Mesodermal cell (in vitro differentiated cells): ENCODE measurements around the gene MARCHF10. TPM values are rescaled to one million over a fixed set of nuclear protein-coding genes. Genes with fewer than 3 reads are reported as not detected.
"Not testable (repeated sequence)": the region's sequence is repeated elsewhere in the genome, so short reads cannot be mapped to it uniquely, and the experiment has no call there.

Source experiments
- H3K27ac ChIP-seq: 2 replicates; pipeline ENCODE4 v1.7.0; 2013; ENCODE audit warnings: mild to moderate bottlenecking, low read depth, low read length, moderate library complexity; ENCODE audit not compliant: severe bottlenecking
- H3K36me3 ChIP-seq: 2 replicates; pipeline ENCODE4 v1.7.1; 2013; ENCODE audit warnings: mild to moderate bottlenecking, low read length, moderate library complexity; ENCODE audit not compliant: control insufficient read depth, insufficient read depth
- H3K4me1 ChIP-seq: one replicate; pipeline ENCODE4 v1.7.1; 2013; ENCODE audit warnings: mild to moderate bottlenecking, low read length; ENCODE audit not compliant: insufficient read depth, control insufficient read depth, poor library complexity, severe bottlenecking
- H3K4me3 ChIP-seq: 2 replicates; pipeline ENCODE4 v1.7.0; 2013; ENCODE audit warnings: low read length, control low read depth, mild to moderate bottlenecking; ENCODE audit not compliant: insufficient read depth, poor library complexity, severe bottlenecking; ENCODE audit errors: extremely low read depth
- H3K9me3 ChIP-seq: 2 replicates; pipeline ENCODE4 v1.7.1; 2013; ENCODE audit warnings: mild to moderate bottlenecking, low read length, moderate library complexity; ENCODE audit not compliant: control insufficient read depth
- WGBS, 2 experiments: methylation state at CpG; one replicate each; pipeline ENCODE4 v1.1.5; 2013; ENCODE audit warnings: missing lambda C conversion rate in 2 of 2; ENCODE audit not compliant: insufficient coverage in 2 of 2; 5-methylcytosine and 5-hydroxymethylcytosine counted together
- polyA plus RNA-seq, 2 experiments: library from polyadenylated mRNA; stranded (reverse); fragments of 50-300 nt; gene quantifications; one replicate each; pipeline ENCODE4 v1.2.3, GENCODE V29; 2013

MARCHF10 gene, protein sequence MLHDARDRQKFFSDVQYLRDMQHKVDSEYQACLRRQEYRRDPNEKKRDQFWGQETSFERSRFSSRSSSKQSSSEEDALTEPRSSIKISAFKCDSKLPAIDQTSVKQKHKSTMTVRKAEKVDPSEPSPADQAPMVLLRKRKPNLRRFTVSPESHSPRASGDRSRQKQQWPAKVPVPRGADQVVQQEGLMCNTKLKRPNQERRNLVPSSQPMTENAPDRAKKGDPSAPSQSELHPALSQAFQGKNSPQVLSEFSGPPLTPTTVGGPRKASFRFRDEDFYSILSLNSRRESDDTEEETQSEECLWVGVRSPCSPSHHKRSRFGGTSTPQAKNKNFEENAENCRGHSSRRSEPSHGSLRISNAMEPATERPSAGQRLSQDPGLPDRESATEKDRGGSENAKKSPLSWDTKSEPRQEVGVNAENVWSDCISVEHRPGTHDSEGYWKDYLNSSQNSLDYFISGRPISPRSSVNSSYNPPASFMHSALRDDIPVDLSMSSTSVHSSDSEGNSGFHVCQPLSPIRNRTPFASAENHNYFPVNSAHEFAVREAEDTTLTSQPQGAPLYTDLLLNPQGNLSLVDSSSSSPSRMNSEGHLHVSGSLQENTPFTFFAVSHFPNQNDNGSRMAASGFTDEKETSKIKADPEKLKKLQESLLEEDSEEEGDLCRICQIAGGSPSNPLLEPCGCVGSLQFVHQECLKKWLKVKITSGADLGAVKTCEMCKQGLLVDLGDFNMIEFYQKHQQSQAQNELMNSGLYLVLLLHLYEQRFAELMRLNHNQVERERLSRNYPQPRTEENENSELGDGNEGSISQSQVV
- not detected for polyA plus RNA-seq (2013, experiment 1 of 2)
- polyA plus RNA-seq (2013, experiment 2 of 2), result not detected

DNA sequence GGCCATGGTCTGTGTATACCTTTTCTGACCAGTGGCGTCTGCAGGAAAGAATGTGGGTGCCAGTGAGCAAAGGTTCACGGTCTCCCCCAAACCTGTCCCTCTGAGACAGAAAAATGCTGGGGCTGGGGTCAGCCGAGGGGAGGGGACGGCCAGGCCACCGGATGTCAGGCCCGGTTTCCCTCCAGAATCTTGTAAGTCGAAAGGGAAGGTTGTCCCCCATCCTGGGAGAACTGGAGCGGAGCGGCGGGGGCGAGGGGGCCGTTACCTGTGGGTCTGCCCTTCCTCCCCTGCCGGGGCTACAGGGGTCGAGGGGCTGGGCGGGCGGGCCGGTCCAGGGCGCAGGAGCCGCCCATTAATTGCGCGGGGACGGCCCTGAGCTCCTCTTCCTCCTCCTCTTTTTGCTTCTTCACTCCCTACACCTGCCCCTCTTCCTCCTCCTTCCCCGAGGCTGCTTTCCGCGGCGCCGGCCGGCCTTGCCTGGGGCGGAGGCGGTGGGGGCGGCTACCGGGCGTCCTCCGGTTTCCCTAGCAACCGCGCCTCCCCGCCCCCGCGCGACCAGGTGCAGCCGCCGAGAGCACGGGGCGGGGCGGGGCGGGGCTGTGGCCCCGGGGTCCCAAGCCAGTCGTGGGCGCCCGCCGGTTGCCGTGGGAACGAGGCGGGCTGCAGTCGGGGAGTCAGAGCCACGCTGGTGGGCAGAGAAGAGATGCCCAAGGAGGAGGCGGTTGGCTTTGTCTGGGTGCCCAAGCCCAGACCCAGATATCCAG, at the start of gene MARCHF10:
MARCHF10 (minus strand) TSS at position 503 of the 764 bp plus-strand sequence. CDS start 6,579 bp downstream, outside the sequence.
- Histone ChIP-seq H3K4me3 (peak within 1 kb of the TSS; percentile 29), H3K36me3 (no peaks in the 10 kb centered on the region), H3K4me1 (peaks cover 8% of the 10 kb centered on the region), H3K9me3 (no peaks in the 10 kb centered on the region), H3K27ac (no peak within 1 kb of the TSS)
- 6 to 7% methylated on average over 31 to 42 of the region's 57 CpGs for WGBS, 2 experiments

DNA sequence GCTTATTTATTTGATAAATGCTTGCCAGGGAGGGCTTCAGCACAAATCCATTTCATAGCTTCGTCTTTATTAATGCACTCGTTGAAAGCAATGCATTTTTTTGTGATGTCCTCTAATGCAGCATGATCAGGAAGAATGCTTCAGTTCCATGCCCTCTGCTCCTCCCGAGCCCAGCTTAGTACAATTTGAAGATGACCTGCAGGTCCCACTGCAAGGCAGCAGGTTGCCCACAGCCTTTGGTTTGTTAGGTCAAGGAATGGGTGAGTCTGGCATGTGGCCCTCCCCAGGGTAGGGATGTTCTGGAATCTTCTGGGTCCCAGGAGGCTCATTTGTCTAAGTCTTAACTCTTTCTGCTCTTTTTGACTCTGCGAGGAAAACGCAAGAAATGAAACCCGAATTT, 49.4 kb upstream of the MARCHF10 start:
- Histone ChIP-seq H3K4me3 (no peak overlapping the region), H3K4me1 (no peaks in the 10 kb centered on the region), H3K36me3 (no peaks in the 10 kb centered on the region), H3K27ac (no peak overlapping the region), H3K9me3 (no peaks in the 10 kb centered on the region)
- 82 to 93% methylated on average over 3 to 5 of the region's 6 CpGs for WGBS, 2 experiments

DNA sequence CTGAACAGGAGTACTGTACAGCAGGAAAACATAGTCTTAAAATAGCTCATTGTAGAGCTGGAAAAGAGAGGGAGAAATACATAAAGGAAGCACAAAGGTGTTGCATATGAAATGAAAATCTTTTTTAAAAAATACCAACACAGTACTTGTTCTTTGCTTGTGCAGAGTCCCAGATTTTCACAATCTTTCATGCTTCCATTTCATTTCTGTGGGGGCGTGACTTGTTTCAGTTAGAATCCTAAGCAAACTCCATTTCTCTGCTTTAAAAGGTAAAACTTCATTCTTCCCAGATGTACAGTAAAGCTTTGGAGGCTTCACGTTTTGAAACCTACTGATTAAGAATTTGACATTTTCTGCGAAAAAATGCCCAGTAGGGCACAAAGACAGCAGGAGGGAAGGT, 48.5 kb upstream of the MARCHF10 start:
- no peak overlapping the region for H3K27ac ChIP-seq
- H3K4me1 ChIP-seq, result no peaks in the 10 kb centered on the region
- WGBS, 2 experiments, result 86 to 100% methylated on average over 3 of the region's 3 CpGs
- no peaks in the 10 kb centered on the region for H3K9me3 ChIP-seq
- no peak overlapping the region for H3K4me3 ChIP-seq
- no peaks in the 10 kb centered on the region for H3K36me3 ChIP-seq

DNA sequence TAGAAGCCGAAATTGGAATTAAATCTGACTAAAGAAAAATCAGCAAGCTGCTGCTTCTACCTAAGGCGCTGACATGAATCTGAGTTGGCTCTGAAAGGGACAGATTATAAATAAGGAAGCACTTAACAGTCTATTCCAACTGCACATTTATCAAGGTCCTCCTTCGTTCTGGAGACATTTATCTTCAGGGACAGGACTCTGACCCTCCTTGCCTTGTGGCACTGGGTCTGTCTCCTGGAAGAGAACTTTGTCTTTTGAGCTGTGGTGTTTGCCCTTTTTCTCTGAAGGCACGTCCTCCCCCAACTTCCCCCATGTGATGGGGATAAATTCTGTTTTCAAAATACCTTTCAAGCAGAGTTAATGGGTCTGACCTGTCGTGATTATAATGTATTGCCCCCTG, 47.0 kb upstream of the MARCHF10 start:
- H3K36me3 ChIP-seq, result no peaks in the 10 kb centered on the region
- H3K4me1 ChIP-seq, result no peaks in the 10 kb centered on the region
- no peak overlapping the region for H3K27ac ChIP-seq
- H3K4me3 ChIP-seq, result no peak overlapping the region
- WGBS, 2 experiments, result 86 to 91% methylated on average over 3 to 4 of the region's 5 CpGs
- H3K9me3 ChIP-seq, result no peaks in the 10 kb centered on the region

DNA sequence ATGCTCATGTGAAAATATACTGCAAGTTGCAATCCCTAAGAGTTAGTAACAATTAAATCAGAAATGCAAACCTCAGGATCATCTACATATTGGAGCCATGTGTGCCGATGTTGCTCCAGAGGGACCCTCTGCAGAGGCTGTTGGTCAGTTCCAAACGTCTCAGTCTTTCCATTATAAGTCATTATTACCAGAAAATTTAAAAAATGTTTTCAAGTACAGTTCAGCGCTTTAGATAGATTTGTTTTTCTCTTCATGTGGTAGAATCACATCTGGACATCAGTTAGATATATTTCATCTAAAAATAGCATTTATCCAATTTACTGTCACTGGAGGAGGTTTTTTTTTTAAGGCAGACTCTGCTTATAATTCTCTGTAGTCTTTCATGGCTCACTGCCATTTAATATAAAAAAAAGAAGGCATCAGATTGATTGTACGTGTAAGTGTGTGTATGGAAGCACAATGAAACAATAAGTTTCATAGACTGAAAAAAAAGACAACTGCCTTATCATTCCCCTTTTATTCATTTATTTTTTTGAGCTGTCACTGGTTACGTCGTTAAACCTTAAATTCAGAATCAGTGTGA, 46.1 kb upstream of the MARCHF10 start:
- Histone ChIP-seq H3K36me3 (no peaks in the 10 kb centered on the region), H3K27ac (no peak overlapping the region), H3K4me1 (no peaks in the 10 kb centered on the region), H3K9me3 (no peaks in the 10 kb centered on the region), H3K4me3 (no peak overlapping the region)
- 90% methylated on average over 2 of the region's 6 CpGs; no CpG with 5 or more reads in 1 of the 2 experiments for WGBS, 2 experiments

DNA sequence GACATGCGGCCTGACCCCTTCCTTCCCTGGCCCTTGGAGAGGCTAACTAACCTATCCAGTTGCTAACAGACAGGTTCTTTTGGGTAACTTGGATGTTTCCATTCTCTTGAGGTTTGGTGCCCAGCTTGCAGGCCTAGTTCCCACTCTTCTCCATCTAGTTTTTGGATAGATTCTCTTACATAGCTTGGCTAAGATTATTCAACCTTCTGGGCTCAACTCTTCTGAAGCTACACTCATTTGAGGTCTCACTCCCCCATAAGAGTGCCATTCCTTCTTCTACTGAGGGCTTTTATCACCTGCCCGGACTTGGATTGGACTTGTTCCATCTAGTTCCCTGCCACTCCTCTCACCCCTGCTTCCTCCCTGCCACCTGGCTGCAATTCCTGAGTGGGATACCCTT, 44.1 kb upstream of the MARCHF10 start:
- WGBS, 2 experiments, result 94 to 100% methylated on average over 2 of the region's 2 CpGs
- H3K4me3 ChIP-seq, result no peak overlapping the region
- H3K9me3 ChIP-seq, result no peaks in the 10 kb centered on the region
- no peaks in the 10 kb centered on the region for H3K4me1 ChIP-seq
- no peak overlapping the region for H3K27ac ChIP-seq
- no peaks in the 10 kb centered on the region for H3K36me3 ChIP-seq

DNA sequence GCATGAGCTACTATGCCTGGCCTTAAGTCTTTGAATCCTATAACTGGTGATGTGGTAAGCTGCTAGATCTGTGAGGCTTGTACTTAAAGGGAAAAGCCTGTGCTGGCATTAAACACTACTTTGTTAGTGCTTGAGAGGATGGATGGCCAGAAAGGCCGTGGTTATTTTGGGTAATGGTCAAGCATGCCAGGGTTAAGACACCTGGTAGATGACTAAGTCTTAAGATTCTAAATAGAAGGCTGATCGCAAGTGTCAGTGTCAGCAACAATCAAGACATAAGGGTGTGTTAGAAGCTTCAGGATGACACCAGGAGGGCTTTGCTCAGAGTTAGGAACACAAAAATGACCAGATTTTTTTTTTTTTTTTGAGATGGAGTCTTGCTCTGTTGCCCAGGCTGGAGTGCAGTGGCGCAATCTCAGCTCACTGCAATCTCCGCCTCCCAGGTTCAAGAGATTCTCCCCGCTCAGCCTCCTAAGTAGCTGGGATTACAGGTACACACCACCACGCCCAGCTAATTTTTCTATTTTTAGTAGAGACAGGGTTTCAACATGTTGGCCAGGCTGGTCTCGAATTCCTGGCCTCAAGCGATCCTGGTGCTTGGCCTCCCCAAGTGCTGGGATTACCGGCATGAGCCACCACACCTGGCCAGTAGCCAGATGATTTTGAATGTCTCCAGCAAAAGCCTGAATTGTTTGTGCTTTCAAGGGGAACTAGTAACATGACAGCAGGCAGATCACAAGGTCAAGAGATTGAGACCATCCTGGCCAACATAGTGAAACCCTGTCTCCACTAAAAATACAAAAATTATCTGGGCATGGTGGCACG, 41.7 kb upstream of the MARCHF10 start:
- 95 to 96% methylated on average over 7 to 9 of the region's 10 CpGs for WGBS, 2 experiments
- not testable (repeated sequence) for H3K9me3 ChIP-seq, H3K4me1 ChIP-seq, H3K27ac ChIP-seq, H3K36me3 ChIP-seq, H3K4me3 ChIP-seq

DNA sequence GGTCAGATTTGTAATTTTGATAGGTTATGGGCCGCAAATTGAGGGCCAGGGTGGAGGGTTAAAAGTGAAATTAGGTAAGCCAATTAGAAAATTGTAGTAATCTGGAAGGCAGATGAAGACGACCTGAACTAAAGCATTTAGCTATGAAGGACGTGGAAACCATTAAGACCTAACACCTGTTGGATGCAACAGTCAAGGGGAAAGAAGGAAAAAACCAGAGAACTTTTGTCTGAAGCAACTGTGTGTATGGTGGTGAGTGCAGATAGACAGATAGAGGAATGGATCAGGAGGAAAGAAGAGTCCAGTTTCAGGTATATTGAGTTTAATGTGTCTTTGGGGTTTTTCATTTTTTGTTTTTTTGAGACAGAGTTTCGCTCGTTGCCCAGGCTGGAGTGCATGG, 40.2 kb upstream of the MARCHF10 start:
- WGBS, 2 experiments, result 89 to 92% methylated on average over 5 of the region's 5 CpGs

DNA sequence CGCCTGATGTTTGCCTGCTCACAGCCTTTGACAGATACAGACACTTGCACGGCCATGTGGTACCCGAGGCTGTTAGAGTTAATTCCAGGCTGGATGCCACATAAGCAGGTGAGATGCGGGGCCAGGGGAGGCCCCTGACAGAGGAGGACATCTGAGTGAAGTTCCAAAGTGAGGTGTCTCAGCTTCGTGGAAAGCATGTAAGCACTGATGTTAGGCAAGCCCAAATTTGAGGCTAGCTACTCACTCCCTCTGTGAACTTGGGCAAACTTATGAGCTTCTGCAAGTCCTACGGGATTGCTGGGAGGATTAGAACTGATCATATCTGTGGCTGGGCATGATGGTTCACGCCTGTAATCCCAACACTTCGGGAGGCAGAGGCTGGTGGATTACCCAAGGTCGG, 39.3 kb upstream of the MARCHF10 start:
- Histone ChIP-seq H3K4me3 (no peak overlapping the region), H3K27ac (no peak overlapping the region), H3K9me3 (no peaks in the 10 kb centered on the region), H3K4me1 (no peaks in the 10 kb centered on the region), H3K36me3 (no peaks in the 10 kb centered on the region)
- 87 to 88% methylated on average over 9 of the region's 9 CpGs for WGBS, 2 experiments

More for the DNA sequence above, 40.2 kb upstream of the MARCHF10 start:
- Histone ChIP-seq H3K9me3 (no peaks in the 10 kb centered on the region), H3K27ac (no peak overlapping the region), H3K4me3 (no peak overlapping the region), H3K4me1 (no peaks in the 10 kb centered on the region), H3K36me3 (no peaks in the 10 kb centered on the region)
